Tibial nerve (tissue), 4 donors: Measurements from ENCODE around the gene SUPT20HL1.

Source experiments
- CTCF ChIP-seq, 5 experiments: fragments of 200-600 bp in 3 of 5; fragments of 450-650 bp in 2 of 5; sonication (generic) in 3 of 5; IDR thresholded peaks; one replicate each; pipeline ENCODE4 v1.5.1; 2016 to 2019; ENCODE audit warnings: antibody characterized with exemption in 5 of 5, mild to moderate bottlenecking in 3 of 5, moderate library complexity in 2 of 5
- EP300 ChIP-seq, 2 donors: sonication (generic); formaldehyde crosslinking; IDR thresholded peaks; one replicate each; pipeline ENCODE4 v1.6.1; 2017; ENCODE audit warnings: antibody characterized with exemption in 2 of 2, mild to moderate bottlenecking in 1 of 2
- POLR2A ChIP-seq, 2 donors: fragments of 450-650 bp; IDR thresholded peaks; one replicate each; pipeline ENCODE4 v1.6.1; 2017; ENCODE audit warnings: antibody characterized with exemption in 2 of 2, mild to moderate bottlenecking in 2 of 2, moderate library complexity in 2 of 2

- TF ChIP-seq CTCF (IDR thresholded peaks at IDR 0.05) = no peak
- TF ChIP-seq POLR2A (IDR thresholded peaks at IDR 0.05) = no peak
- TF ChIP-seq EP300 (IDR thresholded peaks at IDR 0.05) = no peak
These were observed 12.6 kb upstream of the SUPT20HL1 start for GRCh38 chrX:24347881-24348280.
